Dermis microvascular lymphatic vessel endothelial cell (primary cell): Measurements from ENCODE around the gene TRPM5. TPM values are rescaled to one million over a fixed set of nuclear protein-coding genes. Genes with fewer than 3 reads are reported as not detected.
A peak's percentile ranks its signal among the peaks of the same experiment; 100 is the strongest.

Experiments
- DNase-seq, 2 donors: peaks; one replicate each; pipeline versions ENCODE4 v3.0.0 to v3.0.0-alpha.2; 2010; ENCODE audit warnings: low read depth in 2 of 2
- total RNA-seq: library from RNA; depleted of rRNA; stranded (reverse); fragments of >200 nt; gene quantifications from 2 replicates; pipeline ENCODE4 v1.2.1, GENCODE V29; 2014

The TRPM5 gene
- total RNA-seq, 1 donor from 2014 or later: not detected

DNA sequence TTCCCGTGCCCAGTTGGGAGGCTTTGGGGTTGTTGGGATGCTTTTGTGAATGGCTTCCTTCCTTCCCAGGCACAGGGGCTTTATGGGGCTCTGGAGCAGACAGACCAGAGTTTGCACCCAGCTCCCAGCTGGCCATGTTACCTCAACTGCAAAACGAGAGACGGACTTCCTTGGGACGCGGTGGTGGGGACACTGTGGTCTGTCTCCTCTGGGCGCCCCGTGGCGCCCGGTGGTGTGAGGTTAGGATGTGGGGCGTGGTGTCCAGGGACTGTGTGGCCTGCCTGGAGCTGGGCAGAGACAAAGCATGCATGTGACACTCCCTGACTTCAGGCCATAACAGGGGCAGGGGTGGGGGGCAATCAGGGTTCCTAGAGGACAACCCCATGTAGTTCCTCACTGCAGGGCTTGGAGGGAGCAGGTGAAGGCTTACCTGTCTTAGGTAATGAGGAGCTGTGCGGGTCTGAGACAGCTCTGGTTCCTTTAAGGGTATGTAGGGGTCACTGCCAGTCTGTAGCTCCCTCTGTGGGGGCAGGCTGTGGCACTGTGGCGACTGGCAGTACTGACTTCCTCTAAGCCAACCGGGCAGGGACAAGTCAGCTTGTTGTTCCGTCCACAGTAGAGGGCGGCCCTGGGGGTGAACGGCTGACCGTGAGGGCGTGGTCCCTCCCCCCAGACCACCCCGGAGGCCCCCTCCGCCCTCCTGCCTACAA, 14.9 kb upstream of the TRPM5 start:
- no peak for DNase-seq

DNA sequence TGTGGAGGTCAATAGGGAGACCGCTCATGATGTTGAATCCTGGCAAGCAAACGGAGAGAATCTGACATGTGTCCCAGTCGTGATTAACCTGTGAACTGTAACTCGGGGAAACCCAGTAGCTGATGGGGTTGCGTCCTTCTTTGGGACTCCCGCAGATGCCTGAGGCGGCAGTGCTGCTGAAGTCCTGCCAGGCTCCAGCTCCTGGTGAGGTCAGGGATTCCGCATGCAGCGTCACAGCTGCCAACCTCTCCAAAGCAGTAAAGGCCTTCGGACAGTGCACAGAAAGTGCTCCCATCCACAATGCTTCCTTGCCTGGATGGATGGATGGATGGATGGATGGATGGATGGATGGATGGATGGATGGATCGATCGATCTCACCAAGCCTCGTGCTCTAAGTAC, 14.0 kb upstream of the TRPM5 start:
- DNase-seq: no peak

GRCh38 chr11:2453436-2453835, 9.1 kb upstream of the TRPM5 start:
- no peak for DNase-seq

- DNase-seq: no peak
Observed at GRCh38 chr11:2452321-2453012, 8.2 kb upstream of the TRPM5 start.

GRCh38 chr11:2451916-2452315, 7.6 kb upstream of the TRPM5 start:
- DNase-seq: no peak

GRCh38 chr11:2451336-2451735, 7.0 kb upstream of the TRPM5 start:
- no peak for DNase-seq

- no peak for DNase-seq
Observed at GRCh38 chr11:2450321-2451041, 6.2 kb upstream of the TRPM5 start.

GRCh38 chr11:2449548-2450320, 5.4 kb upstream of the TRPM5 start:
- DNase-seq: no peak

- DNase-seq: no peak
Observed at GRCh38 chr11:2448661-2449547, 4.6 kb upstream of the TRPM5 start.

DNA sequence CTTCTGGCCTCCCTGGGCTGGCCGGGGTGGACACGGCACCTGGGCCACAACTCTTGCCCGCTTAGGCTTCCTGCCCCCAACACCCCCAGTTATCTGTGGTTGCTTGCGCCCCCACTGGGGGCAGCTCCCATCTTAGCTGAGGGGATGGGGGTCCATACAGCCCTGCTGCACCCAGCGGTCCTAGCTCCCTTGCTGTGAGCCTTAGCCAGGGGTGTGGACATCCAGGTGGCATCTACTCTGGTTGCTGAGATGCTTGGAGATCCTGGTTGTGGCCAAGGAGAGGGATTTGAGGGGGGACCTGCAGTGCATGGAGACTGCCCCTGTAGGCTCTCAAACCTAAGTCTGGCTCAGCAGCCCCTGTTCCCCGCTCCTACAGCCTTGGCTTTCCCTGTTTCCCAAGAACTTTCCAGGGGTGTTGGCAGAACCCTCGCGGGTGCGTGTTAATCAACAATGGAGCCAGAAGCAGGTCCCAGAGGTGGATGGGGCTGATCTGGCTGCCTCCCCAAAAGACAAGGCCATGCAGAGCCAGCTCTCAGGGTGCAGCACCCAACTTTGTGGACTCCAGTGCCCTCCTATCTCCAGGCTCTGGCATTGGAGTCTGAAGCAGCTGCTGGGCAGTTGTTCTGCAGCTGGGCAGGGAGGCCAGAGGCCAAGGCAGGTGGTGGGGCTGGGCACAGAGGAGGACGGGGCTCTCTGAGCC, 3.8 kb upstream of the TRPM5 start:
- DNase-seq: no peak

GRCh38 chr11:2447253-2447950, 3.1 kb upstream of the TRPM5 start:
- no peak for DNase-seq

DNA sequence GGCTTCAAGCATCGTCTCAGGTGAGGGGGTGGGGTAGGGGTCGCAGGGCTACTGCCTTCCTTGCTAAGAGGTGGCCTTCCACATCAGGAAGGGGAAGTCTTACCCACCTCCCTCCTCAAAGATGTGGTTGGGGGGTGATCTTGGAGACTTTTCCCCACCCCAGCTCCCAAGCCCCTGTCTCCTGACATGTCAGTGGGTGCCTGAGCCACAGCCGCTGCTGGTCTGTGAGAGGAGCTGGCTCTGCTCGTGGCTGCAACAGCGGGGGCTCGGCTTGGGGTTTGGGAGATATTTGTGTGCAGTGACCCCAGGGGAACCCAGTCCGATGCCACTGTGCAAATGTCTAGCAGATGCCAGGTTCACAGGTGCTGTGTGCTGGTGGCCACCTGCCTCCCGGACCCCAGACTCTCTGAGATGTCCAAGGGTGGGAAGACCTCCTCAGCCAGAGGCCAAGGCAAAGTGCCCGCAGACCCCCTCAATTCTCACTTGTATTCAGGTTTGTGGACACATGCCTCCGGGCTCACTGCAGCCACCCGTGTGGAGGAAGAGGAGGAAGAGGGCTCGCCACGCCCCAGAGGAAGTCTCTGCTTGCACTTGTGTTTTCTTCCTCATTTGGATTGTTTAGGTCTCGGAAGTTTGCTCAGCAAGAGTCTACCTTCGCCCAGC, 2.4 kb upstream of the TRPM5 start:
- DNase-seq: no peak

DNA sequence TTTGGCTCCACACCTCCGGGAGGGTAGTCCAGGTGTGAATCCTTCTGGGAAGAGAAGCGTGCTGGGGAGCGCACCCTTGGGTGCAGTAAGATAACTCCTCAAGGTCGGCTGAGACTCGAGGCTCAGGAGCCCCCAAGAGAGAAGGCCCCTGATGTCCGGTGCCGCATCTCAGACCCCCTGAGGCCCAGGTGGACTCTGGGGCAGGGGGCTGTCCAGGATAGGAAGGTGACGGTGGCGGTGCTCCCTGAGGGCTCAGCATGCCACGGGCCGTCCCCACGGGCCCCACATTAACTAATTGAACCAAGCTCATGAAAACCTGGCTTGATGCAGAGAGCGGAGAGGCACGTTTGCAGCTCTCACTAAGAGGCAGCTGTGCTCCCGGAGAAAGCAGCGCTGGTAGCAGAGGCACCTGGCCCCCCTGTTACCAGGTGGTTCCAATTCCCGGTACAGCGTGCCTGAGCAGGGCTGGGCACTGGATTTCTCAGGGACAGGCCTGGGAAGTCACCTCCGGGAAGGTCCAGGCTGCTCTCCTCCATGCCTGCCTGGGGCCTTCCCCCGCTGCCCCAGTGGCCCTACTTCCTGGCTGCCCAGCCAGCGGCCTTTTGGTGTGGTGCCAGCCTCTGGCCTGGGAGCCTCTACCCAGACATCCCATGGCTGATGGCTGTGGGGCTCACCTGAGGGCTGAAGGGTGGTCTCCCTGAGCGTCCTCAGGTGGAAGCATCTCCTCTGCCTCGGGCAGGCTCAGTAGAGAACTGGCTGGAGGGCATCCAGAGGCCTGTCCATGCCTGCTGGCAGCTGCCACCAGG, 1.6 kb upstream of the TRPM5 start:
- DNase-seq: no peak

- DNase-seq: peak; percentile 4 to 29
Observed at GRCh38 chr11:2444821-2445745, 769 bp upstream of the TRPM5 start, which contains the start of gene KCNQ1. TSS of gene KCNQ1 (plus strand) at chr11:2445008. CDS start at chr11:2445099, 91 bp downstream.

DNA sequence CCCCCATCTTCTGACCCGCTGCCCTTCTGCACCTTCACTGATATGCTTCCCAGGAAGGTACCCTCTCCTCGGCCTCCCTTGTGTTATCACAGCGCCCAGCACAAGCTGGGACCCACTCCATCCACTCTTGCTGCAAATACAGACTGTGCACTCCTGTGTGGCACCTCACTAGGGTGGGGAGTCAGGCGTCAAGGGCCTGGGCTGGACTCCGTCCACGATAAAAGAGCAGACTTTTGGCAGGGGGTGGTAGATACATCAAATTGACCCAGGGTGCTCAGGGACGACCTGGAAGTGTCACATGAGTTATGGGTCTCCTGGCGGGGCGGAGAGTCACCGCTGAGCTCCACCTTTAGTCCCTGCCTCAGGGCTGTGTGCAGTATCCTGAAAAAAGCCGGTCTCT, 908 bp downstream of the TRPM5 start:
- DNase-seq: no peak

DNA sequence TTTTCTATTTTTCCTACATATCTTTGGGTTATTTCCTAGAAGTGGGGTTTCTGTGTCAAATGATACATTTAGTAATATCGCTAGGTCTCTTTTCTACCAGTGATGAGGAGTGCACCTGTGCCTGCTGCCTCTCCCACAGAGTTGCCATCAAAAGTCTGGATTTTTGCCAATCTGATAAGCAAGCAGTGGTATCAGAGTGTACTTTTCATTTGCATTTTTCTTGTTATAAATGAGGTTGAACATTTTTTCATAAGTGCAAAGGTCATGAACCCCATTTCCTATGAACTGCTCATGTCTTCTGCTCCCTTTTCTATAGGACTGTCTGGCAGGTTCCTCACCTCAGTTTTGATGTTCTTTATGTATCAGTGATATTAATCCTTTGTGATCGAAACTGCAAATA, 1.7 kb downstream of the TRPM5 start:
- DNase-seq: no peak

DNA sequence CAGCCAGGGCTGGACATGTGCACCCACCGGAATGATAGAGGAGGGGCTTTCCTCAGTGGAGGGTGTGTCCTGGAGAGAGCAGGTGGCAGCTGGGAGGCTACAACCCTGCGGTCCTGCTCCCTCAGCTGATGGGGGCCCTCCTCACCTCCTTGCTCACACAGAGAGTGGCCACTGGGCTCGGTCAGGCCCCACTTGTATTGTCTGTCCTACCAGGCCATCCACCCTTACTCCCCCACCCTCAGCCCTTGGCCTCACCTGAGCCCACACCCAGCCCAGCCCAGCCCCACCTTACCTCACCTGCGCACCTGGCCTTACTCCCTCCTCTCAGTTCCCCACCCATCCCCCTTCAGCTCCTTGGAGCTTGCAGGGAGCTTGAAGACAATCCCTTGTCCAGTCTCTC, 3.1 kb downstream of the TRPM5 start:
- DNase-seq: no peak
